Measurements from ENCODE around the gene FMNL3.

Gene FMNL3

GRCh38 chr12:49693931-49694444 is 13.2 kb downstream of the FMNL3 start:
- CTCF ChIA-PET, result no interaction called here
- TF ChIP-seq ZNF384 (IDR thresholded peaks at IDR 0.05) (no peak), FOXM1 (IDR thresholded peaks at IDR 0.05; ENCODE audit: borderline replicate concordance) (no peak), BHLHE40 (IDR thresholded peaks at IDR 0.05; ENCODE audit: borderline replicate concordance) (no peak), CTBP1 (IDR thresholded peaks at IDR 0.05; ENCODE audit: borderline replicate concordance) (no peak), FOXK2 (IDR thresholded peaks at IDR 0.05) (no peak), ELF4 (IDR thresholded peaks at IDR 0.05) (no peak), L3MBTL2 (conservative IDR thresholded peaks at IDR 0.05) (no peak), NFRKB (IDR thresholded peaks at IDR 0.05) (no peak), PKNOX1 (IDR thresholded peaks at IDR 0.05) (no peak), SP1 (IDR thresholded peaks at IDR 0.05) (no peak), FOXA1 (IDR thresholded peaks at IDR 0.05) (no peak), TARDBP (IDR thresholded peaks at IDR 0.05) (no peak), LEF1 (IDR thresholded peaks at IDR 0.05; ENCODE audit: borderline replicate concordance) (no peak), SUZ12 (IDR thresholded peaks at IDR 0.05) (no peak), HDGF (IDR thresholded peaks at IDR 0.05; ENCODE audit: borderline replicate concordance) (no peak), ARNT (IDR thresholded peaks at IDR 0.05) (no peak)
- no peak for DNase-seq (ENCODE audit: extremely low spot score)
- POLR2A ChIA-PET, result no interaction called here

GRCh38 chr12:49692851-49693250 is 14.4 kb downstream of the FMNL3 start:
- no peak for TF ChIP-seq TARDBP (IDR thresholded peaks at IDR 0.05)
- CTCF ChIA-PET, result interaction anchor here (1.0 kb wide), 1 partner anchor 13 kb away, joined by 3 read pairs; no protein-coding TSS in a partner anchor
- POLR2A ChIA-PET, result no interaction called here
- no peak for DNase-seq (ENCODE audit: extremely low spot score)

- CTCF ChIA-PET, result interaction anchor here (0.8 to 1.4 kb wide), 2 partner anchors 16 to 66 kb away, joined by 3 to 4 read pairs; no protein-coding TSS in a partner anchor
- POLR2A ChIA-PET, result interaction anchor here (0.6 to 1.4 kb wide), 3 partner anchors 15 to 52 kb away, joined by 3 to 5 read pairs (median 3); partner anchors contain the start of gene TMBIM6
- TF ChIP-seq L3MBTL2 (conservative IDR thresholded peaks at IDR 0.05) (no peak), SUZ12 (IDR thresholded peaks at IDR 0.05) (no peak), BHLHE40 (IDR thresholded peaks at IDR 0.05; ENCODE audit: borderline replicate concordance) (no peak), ELF4 (IDR thresholded peaks at IDR 0.05) (no peak), HDGF (IDR thresholded peaks at IDR 0.05; ENCODE audit: borderline replicate concordance) (no peak), NFRKB (IDR thresholded peaks at IDR 0.05) (no peak), FOXA1 (IDR thresholded peaks at IDR 0.05) (no peak), TARDBP (IDR thresholded peaks at IDR 0.05) (no peak), CTBP1 (IDR thresholded peaks at IDR 0.05; ENCODE audit: borderline replicate concordance) (no peak), ARNT (IDR thresholded peaks at IDR 0.05) (no peak)
- DNase-seq (ENCODE audit: extremely low spot score), result no peak
Measured at GRCh38 chr12:49689785-49690184, 17.4 kb downstream of the FMNL3 start.

GRCh38 chr12:49689237-49689636 is 18.0 kb downstream of the FMNL3 start:
- ChIA-PET POLR2A (interaction anchor here (1.4 kb wide), 1 partner anchor 52 kb away, joined by 5 read pairs; the partner anchor contains the start of gene TMBIM6), CTCF (interaction anchor here (0.7 to 1.4 kb wide), 3 partner anchors 16 to 65 kb away, joined by 3 to 4 read pairs (median 3); no protein-coding TSS in a partner anchor)
- TF ChIP-seq TARDBP (IDR thresholded peaks at IDR 0.05), result no peak
- DNase-seq (ENCODE audit: extremely low spot score), result no peak

- ChIA-PET CTCF (no interaction called here), POLR2A (no interaction called here)
- DNase-seq (ENCODE audit: extremely low spot score), result no peak
- TF ChIP-seq TARDBP (IDR thresholded peaks at IDR 0.05), result no peak
- TF ChIP-seq FOXK2 (IDR thresholded peaks at IDR 0.05), result no peak
- no peak for TF ChIP-seq ZNF384 (IDR thresholded peaks at IDR 0.05)
- no peak for TF ChIP-seq FOXA1 (IDR thresholded peaks at IDR 0.05)
- no peak for TF ChIP-seq HDGF (IDR thresholded peaks at IDR 0.05; ENCODE audit: borderline replicate concordance)
- TF ChIP-seq SP1 (IDR thresholded peaks at IDR 0.05), result no peak
- no peak for TF ChIP-seq ARNT (IDR thresholded peaks at IDR 0.05)
- TF ChIP-seq SUZ12 (IDR thresholded peaks at IDR 0.05), result no peak
- TF ChIP-seq LEF1 (IDR thresholded peaks at IDR 0.05; ENCODE audit: borderline replicate concordance), result no peak
- TF ChIP-seq ELF4 (IDR thresholded peaks at IDR 0.05), result no peak
- TF ChIP-seq L3MBTL2 (conservative IDR thresholded peaks at IDR 0.05), result no peak
- TF ChIP-seq CTBP1 (IDR thresholded peaks at IDR 0.05; ENCODE audit: borderline replicate concordance), result no peak
- no peak for TF ChIP-seq PKNOX1 (IDR thresholded peaks at IDR 0.05)
- TF ChIP-seq FOXM1 (IDR thresholded peaks at IDR 0.05; ENCODE audit: borderline replicate concordance), result no peak
- no peak for TF ChIP-seq BHLHE40 (IDR thresholded peaks at IDR 0.05; ENCODE audit: borderline replicate concordance)
- TF ChIP-seq NFRKB (IDR thresholded peaks at IDR 0.05), result no peak
Measured at GRCh38 chr12:49687941-49688340, 19.3 kb downstream of the FMNL3 start.

GRCh38 chr12:49684310-49684854 is 22.8 kb downstream of the FMNL3 start:
- TF ChIP-seq ELF4 (IDR thresholded peaks at IDR 0.05) (no peak), L3MBTL2 (conservative IDR thresholded peaks at IDR 0.05) (no peak), CTBP1 (IDR thresholded peaks at IDR 0.05; ENCODE audit: borderline replicate concordance) (no peak), NFRKB (IDR thresholded peaks at IDR 0.05) (no peak), FOXA1 (IDR thresholded peaks at IDR 0.05) (no peak)
- CTCF ChIA-PET, result no interaction called here
- POLR2A ChIA-PET, result interaction anchor here (1.6 kb wide), 1 partner anchor 21 kb away, joined by 5 read pairs; no protein-coding TSS in a partner anchor
- DNase-seq (ENCODE audit: extremely low spot score), result no peak
